Lower lobe of right lung (tissue), 2 donors: ENCODE data around the gene TMEM50B. TPM values are rescaled to one million over a fixed set of nuclear protein-coding genes. Genes with fewer than 3 reads are reported as not detected.

Experiments
- ATAC-seq, 2 donors: fragments of 200-7000 bp; cut with Tn5 transposase; one replicate each; pipeline ENCODE4 v1.9.1; 2020 to 2022; ENCODE audit warnings: mild to moderate bottlenecking in 2 of 2, moderate library complexity in 2 of 2
- DNase-seq: peaks from one replicate; pipeline ENCODE4 v3.0.0-alpha.2; 2020
- H3K27ac ChIP-seq: fragments of 200-600 bp; one replicate; pipeline ENCODE4 v1.8.0; 2022
- H3K27me3 ChIP-seq: fragments of 200-600 bp; one replicate; pipeline ENCODE4 v1.8.0; 2022; ENCODE audit warnings: low read depth
- H3K36me3 ChIP-seq: fragments of 200-600 bp; one replicate; pipeline ENCODE4 v1.8.0; 2022; ENCODE audit warnings: mild to moderate bottlenecking
- H3K4me1 ChIP-seq: fragments of 200-600 bp; one replicate; pipeline ENCODE4 v1.8.0; 2022
- H3K4me3 ChIP-seq: fragments of 200-600 bp; one replicate; pipeline ENCODE4 v1.8.0; 2022; ENCODE audit warnings: mild to moderate bottlenecking
- H3K9me3 ChIP-seq: fragments of 200-600 bp; one replicate; pipeline ENCODE4 v1.8.0; 2022
- intact Hi-C: fragments of 100-400 bp; cut with DNase I; formaldehyde crosslinking; loops from one replicate; pipeline ENCODE4 v1.11.0; 2022
- total RNA-seq: library from RNA; stranded (reverse); fragmentation: NEBNext Ultra II Directional; extraction: Animal tissue kit (Norgen Biotek cat#: 25700); gene quantifications from one replicate; pipeline ENCODE4 v1.2.1, GENCODE V29; 2021
- TF ChIP-seq, protein P1 (sequence below): fragments of 200-600 bp; IDR thresholded peaks from one replicate; pipeline ENCODE4 v1.8.0; 2022; ENCODE audit warnings: antibody characterized with exemption, mild to moderate bottlenecking
- donor health status: DM: no; HTN: yes; CAD: no; lungs with severe emphysema.

The TMEM50B gene
- total RNA-seq, 1 donor from 2014 or later, result 59.6 TPM

DNA sequence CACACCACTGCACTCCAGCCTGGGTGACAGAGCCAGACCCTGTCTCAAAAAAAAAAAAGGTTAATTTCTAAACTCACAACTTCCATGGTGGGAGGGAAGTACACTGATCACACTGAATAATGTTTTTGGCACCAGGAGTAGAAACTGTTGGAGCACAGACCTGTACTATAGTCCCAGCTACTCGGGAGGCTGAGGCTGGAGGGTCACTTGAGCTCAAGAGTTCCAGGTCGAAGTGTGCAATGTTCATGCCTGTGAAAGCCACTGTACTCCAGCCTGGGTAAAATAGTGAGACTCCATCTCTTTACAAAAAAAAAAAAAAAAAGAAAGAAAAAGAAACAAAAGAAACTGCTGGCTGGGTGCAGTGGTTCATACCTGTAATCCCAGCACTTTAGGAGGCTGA is 35.3 kb downstream of the TMEM50B start:
- intact Hi-C loops, result loop anchor here (10.0 kb wide), 1 partner anchor 240 kb away; no protein-coding TSS in a partner anchor
- H3K27me3 ChIP-seq, result no peaks in the 10 kb centered on the region
- ATAC-seq, result peak; percentile 75 to 76
- H3K27ac ChIP-seq, result peak overlapping the region; percentile 82
- H3K36me3 ChIP-seq, result peaks cover 25% of the 10 kb centered on the region
- H3K4me1 ChIP-seq, result peaks cover 19% of the 10 kb centered on the region
- H3K4me3 ChIP-seq, result no peak overlapping the region
- peak; percentile 66 for DNase-seq
- H3K9me3 ChIP-seq, result no peaks in the 10 kb centered on the region
- TF ChIP-seq, protein P1, sequence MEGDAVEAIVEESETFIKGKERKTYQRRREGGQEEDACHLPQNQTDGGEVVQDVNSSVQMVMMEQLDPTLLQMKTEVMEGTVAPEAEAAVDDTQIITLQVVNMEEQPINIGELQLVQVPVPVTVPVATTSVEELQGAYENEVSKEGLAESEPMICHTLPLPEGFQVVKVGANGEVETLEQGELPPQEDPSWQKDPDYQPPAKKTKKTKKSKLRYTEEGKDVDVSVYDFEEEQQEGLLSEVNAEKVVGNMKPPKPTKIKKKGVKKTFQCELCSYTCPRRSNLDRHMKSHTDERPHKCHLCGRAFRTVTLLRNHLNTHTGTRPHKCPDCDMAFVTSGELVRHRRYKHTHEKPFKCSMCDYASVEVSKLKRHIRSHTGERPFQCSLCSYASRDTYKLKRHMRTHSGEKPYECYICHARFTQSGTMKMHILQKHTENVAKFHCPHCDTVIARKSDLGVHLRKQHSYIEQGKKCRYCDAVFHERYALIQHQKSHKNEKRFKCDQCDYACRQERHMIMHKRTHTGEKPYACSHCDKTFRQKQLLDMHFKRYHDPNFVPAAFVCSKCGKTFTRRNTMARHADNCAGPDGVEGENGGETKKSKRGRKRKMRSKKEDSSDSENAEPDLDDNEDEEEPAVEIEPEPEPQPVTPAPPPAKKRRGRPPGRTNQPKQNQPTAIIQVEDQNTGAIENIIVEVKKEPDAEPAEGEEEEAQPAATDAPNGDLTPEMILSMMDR, result no peak

DNA sequence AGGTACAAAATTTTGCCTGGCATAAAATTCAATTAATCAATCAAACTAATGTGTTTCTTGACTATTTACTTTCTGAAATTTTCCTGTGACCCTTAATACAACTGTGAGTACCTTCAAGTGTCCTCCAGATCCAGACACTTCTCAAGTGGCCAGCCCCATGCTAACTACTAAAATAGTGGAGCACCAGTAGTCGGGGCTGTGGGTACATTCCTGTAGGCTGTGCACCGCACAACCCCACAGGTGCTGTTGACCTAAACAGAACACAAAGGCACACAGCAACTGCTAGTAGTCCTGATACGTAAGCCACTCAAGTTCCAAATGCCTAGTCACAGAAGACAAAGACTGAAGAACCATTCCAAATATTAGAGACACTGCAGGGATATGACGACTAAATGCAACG is 36.6 kb downstream of the TMEM50B start:
- H3K9me3 ChIP-seq, result no peaks in the 10 kb centered on the region
- H3K4me1 ChIP-seq, result peaks cover 19% of the 10 kb centered on the region
- DNase-seq, result peak; percentile 83
- TF ChIP-seq, protein P1, result no peak
- no peaks in the 10 kb centered on the region for H3K27me3 ChIP-seq
- no peak overlapping the region for H3K4me3 ChIP-seq
- H3K36me3 ChIP-seq, result peaks cover 30% of the 10 kb centered on the region
- ATAC-seq, result peak; percentile 90 to 94
- intact Hi-C loops, result loop anchor here (10.0 kb wide), 1 partner anchor 238 kb away; no protein-coding TSS in a partner anchor
- H3K27ac ChIP-seq, result peak overlapping the region; percentile 82

DNA sequence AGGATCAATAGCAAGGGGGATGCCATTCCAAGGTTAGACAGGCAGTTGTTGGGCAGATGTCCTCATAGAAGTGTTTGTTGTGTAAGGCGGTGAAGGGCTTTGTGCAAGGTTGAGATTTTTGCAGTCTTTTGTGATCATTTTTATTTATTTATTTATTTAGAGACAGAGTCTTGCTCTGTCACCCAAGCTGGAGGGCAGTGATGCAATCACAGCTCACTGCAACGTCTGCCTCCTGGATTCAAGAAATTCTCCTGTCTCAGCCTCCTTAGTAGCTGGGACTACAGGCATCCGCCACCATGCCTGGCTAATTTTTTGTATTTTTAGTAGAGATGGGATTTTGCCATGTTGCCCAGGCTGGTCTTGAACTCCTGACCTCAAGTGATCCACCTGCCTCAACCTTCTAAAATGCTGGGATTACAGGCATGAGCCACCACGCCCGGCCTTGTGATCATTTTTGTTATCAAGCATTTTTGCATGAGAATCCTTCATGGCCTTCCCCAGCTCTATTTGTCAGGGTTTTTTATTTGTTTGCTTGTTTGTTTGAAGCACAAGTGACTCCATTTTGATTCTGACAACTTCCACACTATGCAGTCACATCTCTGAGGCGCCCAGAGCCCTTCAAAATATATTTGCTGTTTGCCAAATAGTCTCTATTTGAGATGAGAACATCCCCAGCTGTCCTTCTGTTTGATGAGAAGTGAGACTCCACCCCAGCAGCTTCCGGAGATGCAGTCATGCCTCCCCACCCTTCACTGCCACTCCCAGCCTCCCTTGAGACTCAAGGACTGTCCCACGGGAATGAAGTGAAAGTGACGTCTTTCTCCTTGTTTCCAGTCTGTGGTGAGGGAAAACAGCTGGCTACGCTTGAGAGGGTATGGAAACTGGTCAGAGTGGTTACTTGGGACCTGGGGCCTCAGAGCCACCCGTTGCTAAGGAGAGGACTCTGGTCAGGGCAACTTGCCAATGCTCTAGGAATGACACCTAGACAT is 38.0 kb downstream of the TMEM50B start:
- Histone ChIP-seq H3K4me3 (no peak overlapping the region), H3K9me3 (no peaks in the 10 kb centered on the region), H3K27me3 (no peaks in the 10 kb centered on the region), H3K4me1 (peaks cover 19% of the 10 kb centered on the region), H3K27ac (peak overlapping the region; percentile 82), H3K36me3 (peaks cover 32% of the 10 kb centered on the region)
- intact Hi-C loops, result loop anchor here (10.0 kb wide), 1 partner anchor 237 kb away; no protein-coding TSS in a partner anchor
- ATAC-seq (peak; percentile 75 to 77), DNase-seq (peak; percentile 68)
- TF ChIP-seq, protein P1, result no peak

DNA sequence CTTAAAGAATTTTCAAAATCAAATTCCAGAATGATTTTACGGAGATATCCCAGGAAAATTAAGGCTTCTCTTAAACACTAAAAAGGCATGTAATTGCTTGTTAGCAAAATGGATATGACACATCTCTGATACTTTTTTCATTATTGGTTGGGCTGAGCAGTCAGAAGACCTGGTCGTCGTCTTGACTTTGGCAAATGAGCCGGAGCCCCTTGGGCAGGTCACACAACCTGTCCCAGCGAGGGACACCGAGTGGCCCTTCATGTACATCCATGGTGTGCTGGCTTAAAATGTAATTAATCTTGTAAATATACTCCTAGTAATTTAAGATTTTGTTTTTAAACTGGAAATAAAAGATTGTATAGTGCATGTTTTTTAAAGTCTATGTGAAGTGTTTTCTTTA is 42.6 kb downstream of the TMEM50B start:
- Histone ChIP-seq H3K9me3 (no peaks in the 10 kb centered on the region), H3K27me3 (no peaks in the 10 kb centered on the region), H3K27ac (no peak overlapping the region), H3K4me3 (no peak overlapping the region), H3K36me3 (peaks cover 72% of the 10 kb centered on the region), H3K4me1 (peaks cover 26% of the 10 kb centered on the region)
- TF ChIP-seq, protein P1, result no peak
- DNase-seq, result no peak
- no peak for ATAC-seq
- intact Hi-C loops, result no loop called here

DNA sequence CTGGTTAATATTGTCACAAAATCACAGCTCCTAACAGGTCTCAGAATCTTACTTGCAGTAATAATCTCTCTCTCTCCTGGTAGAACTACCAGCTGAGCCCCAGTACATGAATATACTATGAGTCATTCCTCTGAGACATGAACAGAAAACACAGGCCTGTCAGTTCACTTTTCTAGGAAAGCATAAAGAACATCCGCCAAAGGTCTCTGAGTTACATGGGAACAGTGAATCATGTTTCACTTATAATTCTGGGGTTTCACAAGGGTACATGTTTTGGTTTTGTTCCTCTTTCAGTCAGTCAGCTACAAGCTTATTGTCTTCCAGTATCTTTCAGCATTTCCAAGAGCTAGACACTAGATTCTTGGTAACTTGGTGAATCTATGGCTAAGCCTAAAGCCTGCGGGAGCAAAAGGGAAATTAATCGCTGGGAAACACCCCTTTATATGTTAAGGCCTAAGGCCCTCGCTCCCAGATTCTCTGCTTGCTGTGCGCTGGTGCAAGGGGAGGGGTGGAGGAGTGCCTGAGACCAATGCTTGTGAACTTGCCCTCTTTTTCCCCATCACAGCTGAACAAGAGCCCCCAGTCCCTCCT is 44.9 kb downstream of the TMEM50B start:
- H3K4me1 ChIP-seq, result peaks cover 17% of the 10 kb centered on the region
- H3K4me3 ChIP-seq, result no peak overlapping the region
- DNase-seq (peak; percentile 24), ATAC-seq (peak; percentile 75 to 84)
- peak overlapping the region; percentile 57 for H3K27ac ChIP-seq
- no peaks in the 10 kb centered on the region for H3K9me3 ChIP-seq
- intact Hi-C loops, result no loop called here
- peaks cover 95% of the 10 kb centered on the region for H3K36me3 ChIP-seq
- TF ChIP-seq, protein P1, result no peak
- no peaks in the 10 kb centered on the region for H3K27me3 ChIP-seq
